ENCODE data around the gene MAPK11. TPM values are rescaled to one million over a fixed set of nuclear protein-coding genes. Genes with fewer than 3 reads are reported as not detected.

The MAPK11 gene
- total RNA-seq, 2 donors from 2014 or later = 0.33 to 0.40 TPM

DNA sequence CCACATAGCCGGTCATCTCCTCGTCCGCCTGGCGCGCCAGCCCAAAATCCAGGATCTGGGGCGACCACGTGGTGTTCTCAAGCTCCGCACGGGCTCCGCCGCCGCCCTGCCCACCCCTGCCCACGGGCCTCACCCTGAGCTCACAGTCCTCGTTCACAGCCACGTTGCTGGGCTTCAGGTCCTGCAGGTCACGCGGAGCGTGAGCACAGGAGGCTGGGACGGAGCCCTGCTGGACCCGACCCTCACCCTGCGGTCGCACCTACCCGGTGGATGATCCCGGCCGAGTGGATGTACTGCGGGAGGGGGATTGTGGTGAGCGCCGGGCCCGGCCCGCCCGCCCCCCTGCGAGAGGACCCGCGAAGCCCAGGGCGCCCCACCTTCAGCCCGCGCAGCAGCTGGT, 3.2 kb downstream of the MAPK11 start:
- no peaks in the 10 kb centered on the region for H3K9me3 Mint-ChIP-seq
- Histone ChIP-seq H3K4me1 (ENCODE audit: control insufficient read depth, insufficient read depth, low read length) (peaks cover 5% of the 10 kb centered on the region), H3K9ac (ENCODE audit: extremely low read depth, low read length, poor library complexity, severe bottlenecking) (no peak overlapping the region), H3K36me3 (ENCODE audit: control insufficient read depth, insufficient read depth, low read length) (no peaks in the 10 kb centered on the region), H3K27me3 (ENCODE audit: control insufficient read depth, insufficient read depth, low read length, poor library complexity, severe bottlenecking) (peaks cover 44% of the 10 kb centered on the region), H3K9me3 (ENCODE audit: control insufficient read depth, low read length) (no peaks in the 10 kb centered on the region), H3K27ac (ENCODE audit: low read depth, low read length) (no peak overlapping the region), H3K4me3 (ENCODE audit: low read length) (no peak overlapping the region)
- WGBS, 2 experiments (ENCODE audit: insufficient coverage in 1 of 2, insufficient read length in 1 of 2) = 87 to 91% methylated on average over 24 to 37 of the region's 37 CpGs
- no peaks in the 10 kb centered on the region for H3K36me3 Mint-ChIP-seq (ENCODE audit: low read depth)
- TF ChIP-seq, protein P1, sequence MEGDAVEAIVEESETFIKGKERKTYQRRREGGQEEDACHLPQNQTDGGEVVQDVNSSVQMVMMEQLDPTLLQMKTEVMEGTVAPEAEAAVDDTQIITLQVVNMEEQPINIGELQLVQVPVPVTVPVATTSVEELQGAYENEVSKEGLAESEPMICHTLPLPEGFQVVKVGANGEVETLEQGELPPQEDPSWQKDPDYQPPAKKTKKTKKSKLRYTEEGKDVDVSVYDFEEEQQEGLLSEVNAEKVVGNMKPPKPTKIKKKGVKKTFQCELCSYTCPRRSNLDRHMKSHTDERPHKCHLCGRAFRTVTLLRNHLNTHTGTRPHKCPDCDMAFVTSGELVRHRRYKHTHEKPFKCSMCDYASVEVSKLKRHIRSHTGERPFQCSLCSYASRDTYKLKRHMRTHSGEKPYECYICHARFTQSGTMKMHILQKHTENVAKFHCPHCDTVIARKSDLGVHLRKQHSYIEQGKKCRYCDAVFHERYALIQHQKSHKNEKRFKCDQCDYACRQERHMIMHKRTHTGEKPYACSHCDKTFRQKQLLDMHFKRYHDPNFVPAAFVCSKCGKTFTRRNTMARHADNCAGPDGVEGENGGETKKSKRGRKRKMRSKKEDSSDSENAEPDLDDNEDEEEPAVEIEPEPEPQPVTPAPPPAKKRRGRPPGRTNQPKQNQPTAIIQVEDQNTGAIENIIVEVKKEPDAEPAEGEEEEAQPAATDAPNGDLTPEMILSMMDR (conservative IDR thresholded peaks at IDR 0.05) = no peak
- no peak overlapping the region for H3K4me3 Mint-ChIP-seq
- H3K27me3 Mint-ChIP-seq (ENCODE audit: insufficient read depth) = peaks cover 71% of the 10 kb centered on the region
- no peak overlapping the region for H3K27ac Mint-ChIP-seq
- no peak for DNase-seq
- H3K4me1 Mint-ChIP-seq = peaks cover 5% of the 10 kb centered on the region

DNA sequence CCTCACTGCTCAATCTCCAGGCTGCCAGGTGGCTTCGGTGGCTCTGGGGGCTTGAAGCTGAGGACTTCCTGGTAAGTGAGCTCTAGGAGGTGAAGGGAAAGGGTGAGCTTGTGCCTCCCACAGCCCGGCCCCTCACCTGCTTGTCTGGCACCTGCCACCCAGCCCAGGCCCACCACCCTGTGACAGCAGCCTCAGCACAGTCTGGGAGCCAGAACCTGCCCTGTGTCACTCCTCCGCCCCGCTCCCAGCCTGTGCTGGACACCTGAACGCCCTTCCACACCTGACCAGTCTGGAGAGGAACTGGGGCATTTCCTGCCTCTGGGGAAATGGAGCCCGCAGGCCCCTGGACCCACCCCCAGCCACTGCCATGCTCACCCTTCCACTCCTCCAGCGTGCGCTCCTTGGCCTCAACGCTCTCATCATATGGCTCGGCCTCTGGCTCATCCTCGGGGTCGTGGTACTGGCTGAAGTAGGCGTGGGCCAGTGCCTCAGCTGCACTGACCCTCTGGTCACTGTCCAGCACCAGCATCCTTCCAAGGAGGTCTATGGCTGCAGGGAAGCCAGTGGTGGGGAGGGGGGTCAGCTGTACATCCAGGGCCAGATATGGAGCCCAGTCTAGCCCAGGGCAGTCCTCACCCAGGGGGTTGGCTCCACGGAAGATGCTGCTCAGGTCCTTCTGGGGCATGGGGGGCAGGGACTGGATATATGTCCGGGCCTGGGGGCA, 5.1 kb downstream of the MAPK11 start:
- Mint-ChIP-seq H3K9me3 (no peaks in the 10 kb centered on the region), H3K36me3 (ENCODE audit: low read depth) (no peaks in the 10 kb centered on the region), H3K27me3 (ENCODE audit: insufficient read depth) (peaks cover 62% of the 10 kb centered on the region), H3K4me1 (peaks cover 5% of the 10 kb centered on the region), H3K4me3 (no peak overlapping the region), H3K27ac (no peak overlapping the region)
- 86 to 89% methylated on average over 8 to 15 of the region's 15 CpGs for WGBS, 2 experiments (ENCODE audit: insufficient coverage in 1 of 2, insufficient read length in 1 of 2)
- TF ChIP-seq, protein P1 (conservative IDR thresholded peaks at IDR 0.05) = no peak
- Histone ChIP-seq H3K27me3 (ENCODE audit: control insufficient read depth, insufficient read depth, low read length, poor library complexity, severe bottlenecking) (peaks cover 30% of the 10 kb centered on the region), H3K36me3 (ENCODE audit: control insufficient read depth, insufficient read depth, low read length) (no peaks in the 10 kb centered on the region), H3K4me1 (ENCODE audit: control insufficient read depth, insufficient read depth, low read length) (no peaks in the 10 kb centered on the region), H3K4me3 (ENCODE audit: low read length) (no peak overlapping the region), H3K27ac (ENCODE audit: low read depth, low read length) (no peak overlapping the region), H3K9ac (ENCODE audit: extremely low read depth, low read length, poor library complexity, severe bottlenecking) (no peak overlapping the region), H3K9me3 (ENCODE audit: control insufficient read depth, low read length) (no peaks in the 10 kb centered on the region)
- DNase-seq = no peak

DNA sequence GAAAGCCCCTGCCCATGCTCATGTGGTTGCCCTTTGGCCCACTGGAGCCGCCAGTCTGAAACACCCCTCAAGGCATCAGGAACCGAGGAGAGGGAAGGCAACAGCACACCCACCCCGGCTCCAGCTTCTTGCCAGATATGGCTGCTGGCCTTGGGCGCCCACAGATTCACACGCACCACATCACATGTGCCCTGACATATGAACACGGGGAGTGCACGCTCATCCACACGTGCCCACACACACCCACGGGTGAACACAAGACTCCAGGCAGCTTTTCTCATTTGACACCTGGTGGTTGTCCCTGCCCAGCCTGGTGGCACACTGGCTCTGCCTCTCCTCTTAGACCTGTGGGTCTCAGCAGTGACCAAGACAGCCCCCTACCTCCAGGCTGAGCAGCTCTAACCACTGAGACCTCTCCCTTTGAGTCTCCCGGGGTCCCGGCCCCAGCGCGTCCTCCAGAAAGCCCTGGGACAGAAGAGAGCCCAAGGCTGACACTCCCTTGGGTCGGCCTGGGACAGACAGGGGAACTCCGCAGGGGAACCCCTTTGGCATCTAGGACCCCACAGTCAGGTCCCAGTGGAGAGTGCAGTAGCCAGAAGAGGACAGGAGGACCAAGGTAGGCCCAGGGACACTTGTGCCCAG, 6.0 kb downstream of the MAPK11 start:
- H3K4me1 Mint-ChIP-seq = peaks cover 5% of the 10 kb centered on the region
- H3K36me3 Mint-ChIP-seq (ENCODE audit: low read depth) = no peaks in the 10 kb centered on the region
- no peak overlapping the region for H3K27ac Mint-ChIP-seq
- TF ChIP-seq, protein P1 (conservative IDR thresholded peaks at IDR 0.05) = no peak
- Histone ChIP-seq H3K4me3 (ENCODE audit: low read length) (no peak overlapping the region), H3K27ac (ENCODE audit: low read depth, low read length) (no peak overlapping the region), H3K4me1 (ENCODE audit: control insufficient read depth, insufficient read depth, low read length) (no peaks in the 10 kb centered on the region), H3K27me3 (ENCODE audit: control insufficient read depth, insufficient read depth, low read length, poor library complexity, severe bottlenecking) (peaks cover 23% of the 10 kb centered on the region), H3K36me3 (ENCODE audit: control insufficient read depth, insufficient read depth, low read length) (no peaks in the 10 kb centered on the region), H3K9me3 (ENCODE audit: control insufficient read depth, low read length) (no peaks in the 10 kb centered on the region), H3K9ac (ENCODE audit: extremely low read depth, low read length, poor library complexity, severe bottlenecking) (no peak overlapping the region)
- whole genome bisulfite sequencing, 2 experiments (ENCODE audit: insufficient coverage in 1 of 2, insufficient read length in 1 of 2) = 92 to 95% methylated on average over 11 to 15 of the region's 15 CpGs
- H3K27me3 Mint-ChIP-seq (ENCODE audit: insufficient read depth) = peaks cover 56% of the 10 kb centered on the region
- no peaks in the 10 kb centered on the region for H3K9me3 Mint-ChIP-seq
- no peak for DNase-seq
- H3K4me3 Mint-ChIP-seq = no peak overlapping the region
